ENCODE results near the gene DHRS7C.

Gene DHRS7C

GRCh38 chr17:9801505-9801904, 10.1 kb upstream of the DHRS7C start:
- TF ChIP-seq CTCF (conservative IDR thresholded peaks at IDR 0.05; ENCODE audit: low read depth, low read length) = no peak
- Histone ChIP-seq H3K27me3 (ENCODE audit: insufficient read depth, low read depth) (no peaks in the 10 kb centered on the region), H3K27ac (no peak overlapping the region), H2AFZ (ENCODE audit: low read depth) (no peak overlapping the region), H3K4me1 (ENCODE audit: low read depth, poor library complexity, severe bottlenecking) (no peaks in the 10 kb centered on the region), H3K9ac (no peak overlapping the region), H3K4me3 (IDR thresholded peaks at IDR 0.05; ENCODE audit: insufficient read depth, low read depth, low read length) (no peak overlapping the region), H3K79me2 (ENCODE audit: insufficient read depth, low read depth) (no peaks in the 10 kb centered on the region), H3K36me3 (ENCODE audit: insufficient read depth) (no peaks in the 10 kb centered on the region), H4K20me1 (ENCODE audit: insufficient read depth) (no peaks in the 10 kb centered on the region), H3K4me2 (no peak overlapping the region)

- no peak overlapping the region for H2AFZ ChIP-seq (ENCODE audit: low read depth)
- TF ChIP-seq CTCF (conservative IDR thresholded peaks at IDR 0.05; ENCODE audit: low read depth, low read length) = no peak
Measured at GRCh38 chr17:9798724-9799123, 7.3 kb upstream of the DHRS7C start.

GRCh38 chr17:9798008-9798407, 6.6 kb upstream of the DHRS7C start:
- no peak overlapping the region for H3K27ac ChIP-seq
- no peaks in the 10 kb centered on the region for H3K79me2 ChIP-seq (ENCODE audit: insufficient read depth, low read depth)
- TF ChIP-seq CTCF (conservative IDR thresholded peaks at IDR 0.05; ENCODE audit: low read depth, low read length) = no peak
- H4K20me1 ChIP-seq (ENCODE audit: insufficient read depth) = no peaks in the 10 kb centered on the region
- H3K4me3 ChIP-seq (IDR thresholded peaks at IDR 0.05; ENCODE audit: insufficient read depth, low read depth, low read length) = no peak overlapping the region
- H3K36me3 ChIP-seq (ENCODE audit: insufficient read depth) = no peaks in the 10 kb centered on the region
- no peaks in the 10 kb centered on the region for H3K27me3 ChIP-seq (ENCODE audit: insufficient read depth, low read depth)
- H3K4me2 ChIP-seq = no peak overlapping the region
- no peaks in the 10 kb centered on the region for H3K4me1 ChIP-seq (ENCODE audit: low read depth, poor library complexity, severe bottlenecking)
- H3K9ac ChIP-seq = no peak overlapping the region
- no peak overlapping the region for H2AFZ ChIP-seq (ENCODE audit: low read depth)

More at GRCh38 chr17:9798724-9799123, 7.3 kb upstream of the DHRS7C start:
- Histone ChIP-seq H3K79me2 (ENCODE audit: insufficient read depth, low read depth) (no peaks in the 10 kb centered on the region), H3K27ac (no peak overlapping the region), H3K4me1 (ENCODE audit: low read depth, poor library complexity, severe bottlenecking) (no peaks in the 10 kb centered on the region), H3K4me3 (IDR thresholded peaks at IDR 0.05; ENCODE audit: insufficient read depth, low read depth, low read length) (no peak overlapping the region), H3K27me3 (ENCODE audit: insufficient read depth, low read depth) (no peaks in the 10 kb centered on the region), H4K20me1 (ENCODE audit: insufficient read depth) (no peaks in the 10 kb centered on the region), H3K9ac (no peak overlapping the region), H3K36me3 (ENCODE audit: insufficient read depth) (no peaks in the 10 kb centered on the region), H3K4me2 (no peak overlapping the region)

GRCh38 chr17:9792181-9792840, 919 bp upstream of the DHRS7C start:
- Histone ChIP-seq H3K79me2 (ENCODE audit: insufficient read depth, low read depth) (no peaks in the 10 kb centered on the region), H3K4me2 (no peak overlapping the region), H3K4me1 (ENCODE audit: low read depth, poor library complexity, severe bottlenecking) (no peaks in the 10 kb centered on the region), H3K9ac (no peak overlapping the region), H2AFZ (ENCODE audit: low read depth) (no peak overlapping the region), H4K20me1 (ENCODE audit: insufficient read depth) (no peaks in the 10 kb centered on the region), H3K36me3 (ENCODE audit: insufficient read depth) (no peaks in the 10 kb centered on the region), H3K27me3 (ENCODE audit: insufficient read depth, low read depth) (no peaks in the 10 kb centered on the region), H3K27ac (no peak overlapping the region), H3K4me3 (IDR thresholded peaks at IDR 0.05; ENCODE audit: insufficient read depth, low read depth, low read length) (no peak overlapping the region)
- TF ChIP-seq CTCF (conservative IDR thresholded peaks at IDR 0.05; ENCODE audit: low read depth, low read length) = no peak

All from KMS-11 (cell line).